K562 (cell line): ENCODE data around the gene SMAGP. TPM values are rescaled to one million over a fixed set of nuclear protein-coding genes. Genes with fewer than 3 reads are reported as not detected.

Experiments
- CREBBP ChIP-seq: IDR thresholded peaks from one replicate; pipeline ENCODE4 v1.6.1; 2012; ENCODE audit warnings: low read depth, mild to moderate bottlenecking, control low read depth, inconsistent platforms, low read length
- PHTF2 ChIP-seq: fragments of 250-450 bp; sonication (Bioruptor Pico); IDR thresholded peaks from 2 replicates; pipeline ENCODE4 v1.5.0; 2021; ENCODE audit warnings: mild to moderate bottlenecking
- PTBP1 ChIP-seq: fragments of 200-400 bp; formaldehyde crosslinking; IDR thresholded peaks from 2 replicates; pipeline ENCODE4 v1.6.1; 2017; ENCODE audit warnings: low read depth, low read length
- SLC30A9 ChIP-seq: fragments of 250-450 bp; sonication (Bioruptor Pico); IDR thresholded peaks from 2 replicates; pipeline ENCODE4 v1.8.0; 2022; ENCODE audit warnings: mild to moderate bottlenecking, moderate library complexity
- ZC3H4 ChIP-seq: sonication (generic); formaldehyde crosslinking; IDR thresholded peaks from 2 replicates; pipeline ENCODE4 v1.9.0; 2021; ENCODE audit warnings: missing genetic modification reagents, borderline replicate concordance
- ZNF224 ChIP-seq: sonication (generic); formaldehyde crosslinking; IDR thresholded peaks from 2 replicates; pipeline ENCODE4 v1.8.0; 2022; ENCODE audit warnings: mild to moderate bottlenecking, missing genetic modification reagents
- polyA plus RNA-seq, 8 experiments: library from polyadenylated mRNA; depleted of rRNA in 4 of 8; stranded (reverse) in 5 of 8; unstranded in 3 of 8; fragments of >200 nt; fragmentation: Nextera tagmentation in 2 of 8; fragmentation: Illumina TruSeq in 1 of 8; extraction: Ambion mirVana in 2 of 8; extraction: Trizol in 1 of 8; gene quantifications; 2 replicates each; pipeline versions ENCODE4 v1.2.1 to v1.2.3, GENCODE V29; 2011 to 2014; ENCODE audit warnings: inconsistent platforms in 1 of 8, missing spikeins in 1 of 8
- total RNA-seq, 7 experiments: library from RNA; depleted of rRNA in 6 of 7; stranded (reverse); fragments of >200 nt in 6 of 7; fragmentation: Illumina TruSeq in 2 of 7; extraction: Trizol in 2 of 7; gene quantifications; 2 replicates each; pipeline versions ENCODE4 v1.2.1 to v1.2.3, GENCODE V29; 2011 to 2021; ENCODE audit warnings: low replicate concordance in 1 of 7
- TF ChIP-seq, protein P1 (sequence below), 2 experiments: fragments of 450-650 bp; IDR thresholded peaks; 2 replicates each; pipeline ENCODE4 v1.6.1; 2016; ENCODE audit warnings: mild to moderate bottlenecking in 2 of 2, borderline replicate concordance in 1 of 2, low read depth in 1 of 2, moderate library complexity in 1 of 2
- TF ChIP-seq, protein P2 (sequence below): fragments of 250-450 bp; sonication (Bioruptor Pico); IDR thresholded peaks from 2 replicates; pipeline ENCODE4 v1.4.0; 2020; ENCODE audit warnings: borderline replicate concordance
- TF ChIP-seq, protein P3 (sequence below): fragments of 250-450 bp; sonication (Bioruptor Pico); IDR thresholded peaks from 2 replicates; pipeline ENCODE4 v1.4.0; 2020; ENCODE audit warnings: mild to moderate bottlenecking
- TF ChIP-seq, protein P4 (sequence below): fragments of 200-400 bp; formaldehyde crosslinking; IDR thresholded peaks from 2 replicates; pipeline ENCODE4 v1.6.1; 2017; ENCODE audit warnings: mild to moderate bottlenecking, low read depth, low read length, moderate library complexity
- TF ChIP-seq, protein P5 (sequence below): IDR thresholded peaks from 2 replicates; pipeline ENCODE4 v1.6.1; 2012; ENCODE audit warnings: low read depth, low read length, improper control_type of control experiment, borderline replicate concordance

SMAGP gene
- total and polyA plus RNA-seq, 9 of the 15 experiments (the other 6 are each of a cell fraction or from before 2014, with no cell fraction given): 23.1 to 62.3 (median 29.9) TPM

DNA sequence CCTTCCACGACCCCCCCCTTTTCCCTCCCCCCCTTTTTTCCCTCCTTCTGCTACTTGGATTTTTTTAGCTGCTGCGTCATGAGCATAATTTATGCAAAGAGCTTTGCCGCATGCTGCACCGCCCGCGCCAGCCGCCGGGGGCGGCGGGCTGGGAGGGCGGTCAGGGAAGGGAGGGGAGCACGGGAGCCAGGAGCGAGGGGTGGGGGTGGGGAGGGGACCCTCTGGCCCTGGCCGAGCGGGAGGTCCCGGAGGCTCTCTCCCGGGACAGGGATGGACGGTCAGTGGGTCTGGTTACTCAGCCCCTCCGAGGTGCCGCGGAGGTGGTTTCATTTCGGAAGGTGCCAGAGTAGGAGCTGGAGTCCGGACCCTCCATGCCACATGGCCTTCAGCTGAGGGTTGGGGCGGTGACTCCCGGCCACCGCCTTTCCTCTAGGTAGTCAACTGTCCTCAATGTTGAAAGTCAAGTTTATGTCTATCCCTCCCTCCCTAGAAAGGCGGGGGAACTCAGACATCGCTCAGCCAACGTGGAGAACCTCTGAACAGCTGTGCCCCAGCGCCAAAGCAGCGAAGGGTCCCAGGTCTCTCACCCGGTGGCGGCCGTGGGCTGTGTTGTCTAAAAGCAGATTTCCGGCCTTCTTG is 52.1 kb downstream of the SMAGP start, which contains the start of gene POU6F1 (continued):
- TF ChIP-seq, protein P1, sequence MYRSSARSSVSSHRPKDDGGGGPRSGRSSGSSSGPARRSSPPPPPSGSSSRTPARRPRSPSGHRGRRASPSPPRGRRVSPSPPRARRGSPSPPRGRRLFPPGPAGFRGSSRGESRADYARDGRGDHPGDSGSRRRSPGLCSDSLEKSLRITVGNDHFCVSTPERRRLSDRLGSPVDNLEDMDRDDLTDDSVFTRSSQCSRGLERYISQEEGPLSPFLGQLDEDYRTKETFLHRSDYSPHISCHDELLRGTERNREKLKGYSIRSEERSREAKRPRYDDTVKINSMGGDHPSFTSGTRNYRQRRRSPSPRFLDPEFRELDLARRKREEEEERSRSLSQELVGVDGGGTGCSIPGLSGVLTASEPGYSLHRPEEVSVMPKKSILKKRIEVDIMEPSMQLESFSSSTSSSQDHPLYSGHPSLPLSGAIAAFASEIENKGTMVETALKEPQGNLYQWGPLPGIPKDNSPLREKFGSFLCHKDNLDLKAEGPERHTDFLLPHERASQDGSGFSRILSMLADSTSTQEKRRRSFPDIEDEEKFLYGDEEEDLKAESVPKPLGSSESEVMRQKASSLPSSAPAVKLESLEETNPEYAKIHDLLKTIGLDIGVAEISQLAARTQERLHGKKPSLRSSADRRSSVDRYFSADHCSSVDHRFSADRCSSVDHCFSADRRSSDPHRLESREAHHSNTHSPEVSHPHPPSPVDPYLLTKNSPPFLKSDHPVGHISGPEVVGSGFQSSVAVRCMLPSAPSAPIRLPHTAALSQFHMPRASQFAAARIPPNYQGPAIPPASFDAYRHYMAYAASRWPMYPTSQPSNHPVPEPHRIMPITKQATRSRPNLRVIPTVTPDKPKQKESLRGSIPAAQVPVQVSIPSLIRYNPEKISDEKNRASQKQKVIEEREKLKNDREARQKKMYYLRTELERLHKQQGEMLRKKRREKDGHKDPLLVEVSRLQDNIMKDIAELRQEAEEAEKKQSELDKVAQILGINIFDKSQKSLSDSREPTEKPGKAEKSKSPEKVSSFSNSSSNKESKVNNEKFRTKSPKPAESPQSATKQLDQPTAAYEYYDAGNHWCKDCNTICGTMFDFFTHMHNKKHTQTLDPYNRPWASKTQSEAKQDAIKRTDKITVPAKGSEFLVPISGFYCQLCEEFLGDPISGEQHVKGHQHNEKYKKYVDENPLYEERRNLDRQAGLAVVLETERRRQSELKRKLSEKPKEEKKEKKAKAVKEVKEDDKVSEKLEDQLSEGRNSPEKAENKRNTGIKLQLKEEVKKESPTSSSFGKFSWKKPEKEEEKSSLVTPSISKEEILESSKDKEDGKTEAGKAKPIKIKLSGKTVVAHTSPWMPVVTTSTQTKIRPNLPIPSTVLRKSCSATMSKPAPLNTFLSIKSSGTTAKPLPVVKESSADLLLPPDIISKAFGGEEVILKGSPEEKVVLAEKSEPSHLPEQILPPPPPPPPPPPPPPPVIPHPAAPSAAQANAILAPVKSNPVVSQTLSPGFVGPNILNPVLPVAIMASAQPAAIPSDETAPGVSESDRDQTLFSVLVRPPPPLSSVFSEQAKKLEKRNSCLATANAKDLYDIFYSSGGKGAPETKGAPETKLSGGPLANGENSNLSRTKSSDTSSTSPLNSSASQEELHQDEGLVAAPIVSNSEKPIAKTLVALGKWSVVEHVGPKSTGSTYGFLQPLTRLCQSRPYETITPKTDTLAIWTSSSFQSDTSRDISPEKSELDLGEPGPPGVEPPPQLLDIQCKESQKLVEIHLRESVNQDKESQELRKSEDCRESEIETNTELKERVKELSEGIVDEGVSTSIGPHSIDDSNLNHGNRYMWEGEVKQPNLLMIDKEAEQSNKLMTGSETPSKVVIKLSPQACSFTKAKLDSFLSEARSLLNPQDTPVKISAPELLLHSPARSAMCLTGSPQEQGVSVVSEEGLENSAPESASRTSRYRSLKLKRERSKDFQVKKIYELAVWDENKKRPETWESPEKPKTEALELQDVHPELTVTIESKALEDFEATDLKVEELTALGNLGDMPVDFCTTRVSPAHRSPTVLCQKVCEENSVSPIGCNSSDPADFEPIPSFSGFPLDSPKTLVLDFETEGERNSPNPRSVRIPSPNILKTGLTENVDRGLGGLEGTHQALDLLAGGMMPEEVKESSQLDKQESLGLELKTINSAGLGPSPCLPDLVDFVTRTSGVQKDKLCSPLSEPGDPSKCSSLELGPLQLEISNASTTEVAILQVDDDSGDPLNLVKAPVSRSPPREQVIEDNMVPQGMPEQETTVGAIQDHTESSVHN (IDR thresholded peaks at IDR 0.05; ENCODE audit: borderline replicate concordance in 1 of 2, low read depth in 1 of 2): no peak
- TF ChIP-seq, protein P2, sequence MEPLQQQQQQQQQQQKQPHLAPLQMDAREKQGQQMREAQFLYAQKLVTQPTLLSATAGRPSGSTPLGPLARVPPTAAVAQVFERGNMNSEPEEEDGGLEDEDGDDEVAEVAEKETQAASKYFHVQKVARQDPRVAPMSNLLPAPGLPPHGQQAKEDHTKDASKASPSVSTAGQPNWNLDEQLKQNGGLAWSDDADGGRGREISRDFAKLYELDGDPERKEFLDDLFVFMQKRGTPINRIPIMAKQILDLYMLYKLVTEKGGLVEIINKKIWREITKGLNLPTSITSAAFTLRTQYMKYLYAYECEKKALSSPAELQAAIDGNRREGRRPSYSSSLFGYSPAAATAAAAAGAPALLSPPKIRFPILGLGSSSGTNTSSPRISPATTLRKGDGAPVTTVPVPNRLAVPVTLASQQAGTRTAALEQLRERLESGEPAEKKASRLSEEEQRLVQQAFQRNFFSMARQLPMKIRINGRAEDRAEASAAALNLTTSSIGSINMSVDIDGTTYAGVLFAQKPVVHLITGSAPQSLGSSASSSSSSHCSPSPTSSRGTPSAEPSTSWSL: no peak
- TF ChIP-seq, protein P3, sequence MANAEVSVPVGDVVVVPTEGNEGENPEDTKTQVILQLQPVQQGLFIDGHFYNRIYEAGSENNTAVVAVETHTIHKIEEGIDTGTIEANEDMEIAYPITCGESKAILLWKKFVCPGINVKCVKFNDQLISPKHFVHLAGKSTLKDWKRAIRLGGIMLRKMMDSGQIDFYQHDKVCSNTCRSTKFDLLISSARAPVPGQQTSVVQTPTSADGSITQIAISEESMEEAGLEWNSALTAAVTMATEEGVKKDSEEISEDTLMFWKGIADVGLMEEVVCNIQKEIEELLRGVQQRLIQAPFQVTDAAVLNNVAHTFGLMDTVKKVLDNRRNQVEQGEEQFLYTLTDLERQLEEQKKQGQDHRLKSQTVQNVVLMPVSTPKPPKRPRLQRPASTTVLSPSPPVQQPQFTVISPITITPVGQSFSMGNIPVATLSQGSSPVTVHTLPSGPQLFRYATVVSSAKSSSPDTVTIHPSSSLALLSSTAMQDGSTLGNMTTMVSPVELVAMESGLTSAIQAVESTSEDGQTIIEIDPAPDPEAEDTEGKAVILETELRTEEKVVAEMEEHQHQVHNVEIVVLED: 0 out of 2 replicates have a peak, but pooled peaks have one; percentile 19
- no peak for TF ChIP-seq PHTF2
- TF ChIP-seq CREBBP: no peak
- TF ChIP-seq, protein P4, sequence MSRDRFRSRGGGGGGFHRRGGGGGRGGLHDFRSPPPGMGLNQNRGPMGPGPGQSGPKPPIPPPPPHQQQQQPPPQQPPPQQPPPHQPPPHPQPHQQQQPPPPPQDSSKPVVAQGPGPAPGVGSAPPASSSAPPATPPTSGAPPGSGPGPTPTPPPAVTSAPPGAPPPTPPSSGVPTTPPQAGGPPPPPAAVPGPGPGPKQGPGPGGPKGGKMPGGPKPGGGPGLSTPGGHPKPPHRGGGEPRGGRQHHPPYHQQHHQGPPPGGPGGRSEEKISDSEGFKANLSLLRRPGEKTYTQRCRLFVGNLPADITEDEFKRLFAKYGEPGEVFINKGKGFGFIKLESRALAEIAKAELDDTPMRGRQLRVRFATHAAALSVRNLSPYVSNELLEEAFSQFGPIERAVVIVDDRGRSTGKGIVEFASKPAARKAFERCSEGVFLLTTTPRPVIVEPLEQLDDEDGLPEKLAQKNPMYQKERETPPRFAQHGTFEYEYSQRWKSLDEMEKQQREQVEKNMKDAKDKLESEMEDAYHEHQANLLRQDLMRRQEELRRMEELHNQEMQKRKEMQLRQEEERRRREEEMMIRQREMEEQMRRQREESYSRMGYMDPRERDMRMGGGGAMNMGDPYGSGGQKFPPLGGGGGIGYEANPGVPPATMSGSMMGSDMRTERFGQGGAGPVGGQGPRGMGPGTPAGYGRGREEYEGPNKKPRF: no peak
- no peak for TF ChIP-seq ZNF224 (CRISPR knock-in tag)
- no peak for TF ChIP-seq PTBP1
- TF ChIP-seq ZC3H4 (CRISPR knock-in tag): no peak
- TF ChIP-seq, protein P5, sequence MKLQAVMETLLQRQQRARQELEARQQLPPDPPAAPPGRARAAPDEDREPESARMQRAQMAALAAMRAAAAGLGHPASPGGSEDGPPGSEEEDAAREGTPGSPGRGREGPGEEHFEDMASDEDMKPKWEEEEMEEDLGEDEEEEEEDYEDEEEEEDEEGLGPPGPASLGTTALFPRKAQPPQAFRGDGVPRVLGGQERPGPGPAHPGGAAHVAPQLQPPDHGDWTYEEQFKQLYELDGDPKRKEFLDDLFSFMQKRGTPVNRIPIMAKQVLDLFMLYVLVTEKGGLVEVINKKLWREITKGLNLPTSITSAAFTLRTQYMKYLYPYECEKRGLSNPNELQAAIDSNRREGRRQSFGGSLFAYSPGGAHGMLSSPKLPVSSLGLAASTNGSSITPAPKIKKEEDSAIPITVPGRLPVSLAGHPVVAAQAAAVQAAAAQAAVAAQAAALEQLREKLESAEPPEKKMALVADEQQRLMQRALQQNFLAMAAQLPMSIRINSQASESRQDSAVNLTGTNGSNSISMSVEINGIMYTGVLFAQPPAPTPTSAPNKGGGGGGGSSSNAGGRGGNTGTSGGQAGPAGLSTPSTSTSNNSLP: no peak
- no peak for TF ChIP-seq SLC30A9 (CRISPR knock-in tag)
